Pancreas (tissue), 10 donors: ENCODE data around the gene TNIK. TPM values are rescaled to one million over a fixed set of nuclear protein-coding genes. Genes with fewer than 3 reads are reported as not detected.
"Not testable (repeated sequence)": the region's sequence is repeated elsewhere in the genome, so short reads cannot be mapped to it uniquely, and the experiment has no call there.

Source experiments
- ATAC-seq, 4 donors: fragments of 200-7000 bp; cut with Tn5 transposase; one replicate each; pipeline versions ENCODE4 v1.8.0 to v1.9.1; 2020; ENCODE audit warnings: mild to moderate bottlenecking in 4 of 4, moderate library complexity in 4 of 4
- DNase-seq, 6 donors: peaks; one replicate each; pipeline ENCODE4 v3.0.0-alpha.2; 2020
- FAIRE-seq: peaks from 2 replicates; lab custom pipeline; 2012; peaks lifted over from hg19 to GRCh38; lab: Jason Lieb, UNC
- H3K27ac ChIP-seq, 4 donors: fragments of 200-600 bp; sonication (generic); 1 replicate in 3 of 4; 2 replicates in 1 of 4; pipeline versions ENCODE4 v1.5.0 to v1.8.0; 2020
- H3K27me3 ChIP-seq, 4 donors: fragments of 200-600 bp; one replicate each; pipeline ENCODE4 v1.8.0; 2021
- H3K36me3 ChIP-seq, 3 donors: fragments of 200-600 bp; sonication (generic) in 1 of 3; one replicate each; pipeline versions ENCODE4 v1.5.0 to v1.8.0; 2020 to 2021
- H3K4me1 ChIP-seq, 3 donors: fragments of 200-600 bp; one replicate each; pipeline ENCODE4 v1.8.0; 2021
- H3K4me3 ChIP-seq, 4 donors: fragments of 200-600 bp; sonication (generic) in 2 of 4; one replicate each; pipeline versions ENCODE4 v1.5.0 to v1.8.0; 2020 to 2021
- H3K9me3 ChIP-seq, 4 donors: fragments of 200-600 bp; one replicate each; pipeline ENCODE4 v1.8.0; 2021
- CTCF ChIP-seq, 4 donors: fragments of 200-600 bp; sonication (generic) in 3 of 4; IDR thresholded peaks; one replicate each; pipeline versions ENCODE4 v1.5.0 to v1.8.0; 2021; ENCODE audit warnings: antibody characterized with exemption in 4 of 4
- WGBS, 2 donors: extraction: QIAGEN DNeasy Blood & Tissue Kit; methylation state at CpG; one replicate each; pipeline ENCODE4 v1.1.7; 2013; 5-methylcytosine and 5-hydroxymethylcytosine counted together
- intact Hi-C, 3 donors: fragments of 100-400 bp; cut with DNase I; formaldehyde crosslinking; loops; one replicate each; pipeline versions ENCODE4 v1.11.1 to v1.14.2; 2022
- polyA plus RNA-seq, 2 donors: library from polyadenylated mRNA; stranded (reverse); fragments of 200-250 nt; gene quantifications; one replicate each; pipeline ENCODE4 v1.2.3, GENCODE V29; 2013
- total RNA-seq, 6 donors: library from RNA; stranded (reverse); fragmentation: NEBNext Ultra II Directional in 4 of 6; extraction: Animal tissue kit (Norgen Biotek cat#: 25700) in 4 of 6; gene quantifications; one replicate each; pipeline versions ENCODE4 v1.2.1 to v1.2.4, GENCODE V29; 2021 to 2023
- donor health status: healthy with polysubstance abuse.
- donor health status: DM: no; HTN: no; CAD: no; lungs with moderate emphysema.
- donor health status: DM: no; HTN: no; CAD: no.
- donor health status: control.
- donor health status: control.
- donor health status: Bipolar disorder and iron deficiency.
- donor health status: DM: yes; HTN: yes; CAD: no.
- donor health status: DM: no; HTN: no; CAD: no.
- donor health status: DM: no; HTN: no; CAD: no.
- donor health status: DM: yes; HTN: yes; CAD: no.

Gene TNIK
- total and polyA plus RNA-seq, 8 donors: 3.5 to 13.6 (median 5.8) TPM

- ATAC-seq: no peak
- no peak for TF ChIP-seq CTCF (IDR thresholded peaks at IDR 0.05)
- no peak for DNase-seq
- 88 to 100% methylated on average over 2 of the region's 2 CpGs for WGBS, 2 donors
- intact Hi-C loops: no loop called here
- Histone ChIP-seq H3K9me3 (no peaks in the 10 kb centered on the region), H3K4me1 (peaks cover 4 to 8% (median 6%) of the 10 kb centered on the region in 3 donors), H3K27ac (no peak overlapping the region), H3K27me3 (no peaks in the 10 kb centered on the region), H3K36me3 (no peaks in the 10 kb centered on the region), H3K4me3 (no peak overlapping the region)
- FAIRE-seq: no peak
Observed at GRCh38 chr3:171372694-171373093, 87.5 kb downstream of the TNIK start.

GRCh38 chr3:171371354-171371753, 88.9 kb downstream of the TNIK start:
- Histone ChIP-seq H3K4me1 (peaks cover 4 to 7% (median 4%) of the 10 kb centered on the region in 3 donors), H3K27me3 (no peaks in the 10 kb centered on the region), H3K27ac (no peak overlapping the region), H3K9me3 (no peaks in the 10 kb centered on the region), H3K4me3 (no peak overlapping the region), H3K36me3 (no peaks in the 10 kb centered on the region)
- intact Hi-C loops: no loop called here
- FAIRE-seq (no peak), ATAC-seq (no peak), DNase-seq (no peak)
- TF ChIP-seq CTCF (IDR thresholded peaks at IDR 0.05): no peak
- 81 to 86% methylated on average over 3 of the region's 3 CpGs for WGBS, 2 donors

- ATAC-seq (no peak), DNase-seq (no peak), FAIRE-seq (no peak)
- WGBS, 2 donors: 89 to 95% methylated on average over 1 of the region's 1 CpG
- no peak overlapping the region for H3K27ac ChIP-seq
- H3K27me3 ChIP-seq: no peaks in the 10 kb centered on the region
- no peak for TF ChIP-seq CTCF (IDR thresholded peaks at IDR 0.05)
- H3K36me3 ChIP-seq: no peaks in the 10 kb centered on the region
- peaks cover 0 to under 1% (median 0%) of the 10 kb centered on the region in 3 donors for H3K4me1 ChIP-seq
- H3K4me3 ChIP-seq: no peak overlapping the region
- H3K9me3 ChIP-seq: no peaks in the 10 kb centered on the region
- intact Hi-C loops: no loop called here
Observed at GRCh38 chr3:171369156-171369555, 91.0 kb downstream of the TNIK start.

- H3K27ac ChIP-seq, intact Hi-C loops: not testable (repeated sequence)
- WGBS, 2 donors: 95% methylated on average over 5 of the region's 5 CpGs
Observed at GRCh38 chr3:171366738-171367137, 93.5 kb downstream of the TNIK start.

GRCh38 chr3:171366043-171366442, 94.2 kb downstream of the TNIK start:
- H3K27ac ChIP-seq: no peak overlapping the region
- ATAC-seq (no peak), FAIRE-seq (no peak), DNase-seq (no peak)
- no peaks in the 10 kb centered on the region for H3K9me3 ChIP-seq
- WGBS, 2 donors: 93 to 95% methylated on average over 1 of the region's 1 CpG
- no peak overlapping the region for H3K4me3 ChIP-seq
- H3K4me1 ChIP-seq: peaks cover 0 to 2% (median 0%) of the 10 kb centered on the region in 3 donors
- no peaks in the 10 kb centered on the region for H3K27me3 ChIP-seq
- no peak for TF ChIP-seq CTCF (IDR thresholded peaks at IDR 0.05)
- intact Hi-C loops: no loop called here
- no peaks in the 10 kb centered on the region for H3K36me3 ChIP-seq

More at GRCh38 chr3:171366738-171367137, 93.5 kb downstream of the TNIK start:
- H3K27me3 ChIP-seq, ATAC-seq, DNase-seq, H3K4me1 ChIP-seq, H3K36me3 ChIP-seq, FAIRE-seq, H3K4me3 ChIP-seq, H3K9me3 ChIP-seq: not testable (repeated sequence)
